ENCODE measurements around the gene RBM39. TPM values are rescaled to one million over a fixed set of nuclear protein-coding genes. Genes with fewer than 3 reads are reported as not detected.

The RBM39 gene
- total RNA-seq, 1 donor from 2014 or later: 370 TPM

GRCh38 chr20:35734374-35734773 is 7.7 kb downstream of the RBM39 start:
- no peak overlapping the region for H3K4me3 ChIP-seq
- DNase-seq (ENCODE audit: extremely low spot score in 2 of 2): no peak
- intact Hi-C loops (cut with DNase I): loop anchor here (10.0 kb wide), 1 partner anchor 150 kb away; no protein-coding TSS in a partner anchor
- H3K9me3 ChIP-seq: no peaks in the 10 kb centered on the region
- peaks cover 100% of the 10 kb centered on the region for H3K4me1 ChIP-seq
- TF ChIP-seq POLR2AphosphoS5 (IDR thresholded peaks at IDR 0.05; ENCODE audit: insufficient read depth in 1 of 2, low read depth in 1 of 2) (no peak), POLR2A (IDR thresholded peaks at IDR 0.05) (no peak), CTCF (IDR thresholded peaks at IDR 0.05) (no peak)
- no peak overlapping the region for H3K27ac ChIP-seq
- peaks cover 4 to 92% of the 10 kb centered on the region in 2 donors for H3K36me3 ChIP-seq
- no peaks in the 10 kb centered on the region for H3K27me3 ChIP-seq

DNA sequence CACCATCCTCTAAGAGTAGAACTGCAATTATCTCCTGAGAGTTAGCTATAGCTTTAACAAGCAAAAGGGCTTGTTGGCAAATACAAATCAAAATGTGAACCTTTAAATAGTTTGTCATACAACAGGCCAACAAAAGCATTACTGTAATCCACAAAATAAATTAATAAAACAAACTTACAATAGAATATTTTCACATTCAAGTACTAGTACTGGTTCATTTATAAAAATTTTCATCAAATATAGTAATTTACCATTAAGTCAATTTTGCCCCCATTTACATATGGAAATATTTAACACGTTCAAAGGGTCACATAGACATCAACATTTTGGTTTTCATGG is 9.4 kb downstream of the RBM39 start:
- Histone ChIP-seq H3K9me3 (no peaks in the 10 kb centered on the region), H3K4me1 (peaks cover 83% of the 10 kb centered on the region), H3K27me3 (no peaks in the 10 kb centered on the region), H3K36me3 (peaks cover 0 to 91% of the 10 kb centered on the region in 2 donors), H3K4me3 (no peak overlapping the region), H3K27ac (no peak overlapping the region)
- intact Hi-C loops (cut with DNase I): loop anchor here (10.0 kb wide), 1 partner anchor 152 kb away; no protein-coding TSS in a partner anchor
- no peak for TF ChIP-seq CTCF (IDR thresholded peaks at IDR 0.05)
- TF ChIP-seq POLR2AphosphoS5 (IDR thresholded peaks at IDR 0.05; ENCODE audit: insufficient read depth in 1 of 2, low read depth in 1 of 2): no peak
- no peak for TF ChIP-seq POLR2A (IDR thresholded peaks at IDR 0.05)
- DNase-seq (ENCODE audit: extremely low spot score in 2 of 2): no peak

- intact Hi-C loops (cut with DNase I): loop anchor here (10.0 kb wide), 1 partner anchor 153 kb away; no protein-coding TSS in a partner anchor
- no peak for DNase-seq (ENCODE audit: extremely low spot score in 2 of 2)
- no peaks in the 10 kb centered on the region for H3K27me3 ChIP-seq
- H3K4me3 ChIP-seq: no peak overlapping the region
- peaks cover 77% of the 10 kb centered on the region for H3K4me1 ChIP-seq
- H3K27ac ChIP-seq: no peak overlapping the region
- TF ChIP-seq POLR2AphosphoS5 (IDR thresholded peaks at IDR 0.05; ENCODE audit: insufficient read depth in 1 of 2, low read depth in 1 of 2): no peak
- no peak for TF ChIP-seq POLR2A (IDR thresholded peaks at IDR 0.05)
- TF ChIP-seq CTCF (IDR thresholded peaks at IDR 0.05): no peak
- peaks cover 0 to 91% of the 10 kb centered on the region in 2 donors for H3K36me3 ChIP-seq
- H3K9me3 ChIP-seq: no peaks in the 10 kb centered on the region
Observed at GRCh38 chr20:35731862-35732643, 10.0 kb downstream of the RBM39 start.

DNA sequence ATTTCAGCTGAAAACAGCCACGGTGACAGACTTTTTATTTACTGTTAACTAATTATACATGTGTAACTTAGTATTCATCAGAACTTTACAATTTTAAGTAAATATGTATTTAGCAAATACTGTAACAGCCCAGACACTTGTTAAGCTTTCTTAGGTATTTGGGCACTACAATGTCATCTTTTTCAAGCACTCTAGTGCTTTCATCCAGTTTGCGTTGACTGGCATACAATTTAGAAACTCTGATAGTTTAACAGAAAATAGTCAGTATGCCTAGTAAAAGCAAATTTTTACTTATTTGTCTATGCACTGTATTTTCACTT is 10.6 kb downstream of the RBM39 start:
- peaks cover 71% of the 10 kb centered on the region for H3K4me1 ChIP-seq
- H3K27me3 ChIP-seq: no peaks in the 10 kb centered on the region
- TF ChIP-seq POLR2AphosphoS5 (IDR thresholded peaks at IDR 0.05; ENCODE audit: insufficient read depth in 1 of 2, low read depth in 1 of 2): no peak
- H3K4me3 ChIP-seq: no peak overlapping the region
- intact Hi-C loops (cut with DNase I): loop anchor here (10.0 kb wide), 1 partner anchor 153 kb away; no protein-coding TSS in a partner anchor
- no peaks in the 10 kb centered on the region for H3K9me3 ChIP-seq
- H3K36me3 ChIP-seq: peaks cover 0 to 91% of the 10 kb centered on the region in 2 donors
- DNase-seq (ENCODE audit: extremely low spot score in 2 of 2): no peak
- H3K27ac ChIP-seq: no peak overlapping the region

DNA sequence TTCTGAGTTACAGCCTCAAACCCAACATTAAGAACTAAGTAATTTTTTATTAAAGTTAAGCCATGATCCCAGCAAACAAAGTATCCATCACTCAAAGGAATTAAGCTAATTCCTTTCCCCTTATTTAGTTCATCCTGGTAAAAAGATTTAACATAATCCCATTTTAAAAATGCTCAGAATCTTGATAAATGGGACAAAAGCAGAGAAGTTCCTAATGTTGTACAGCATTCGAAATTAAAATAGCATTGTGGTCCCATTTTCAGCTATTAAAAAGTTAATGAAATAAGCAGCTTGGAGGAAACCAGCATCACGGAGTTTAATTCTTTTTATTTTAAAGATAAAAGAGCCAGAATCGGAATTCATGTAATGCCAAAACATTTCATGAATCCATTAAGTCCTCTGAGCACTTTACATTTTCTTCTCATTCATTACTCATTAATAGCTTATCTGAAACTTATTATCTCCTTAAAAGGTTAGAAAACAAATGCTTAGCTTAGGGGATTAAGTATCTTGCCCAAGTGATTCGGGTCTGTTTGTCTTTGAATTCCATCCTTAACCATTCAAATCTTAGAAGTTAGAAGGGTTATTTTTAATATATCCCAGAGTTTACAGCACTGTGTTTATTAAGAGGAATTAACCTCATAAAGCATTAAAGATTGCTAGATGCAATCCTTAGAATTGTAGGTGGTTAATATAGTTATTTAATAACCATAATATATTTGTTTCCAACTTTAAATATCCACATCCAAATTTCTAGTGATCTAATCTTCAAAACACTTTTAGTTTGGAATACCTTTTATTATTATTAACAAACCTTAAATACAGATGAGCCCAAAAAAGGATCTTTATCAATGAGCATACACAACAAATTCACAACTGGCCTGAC is 11.2 kb downstream of the RBM39 start:
- H3K4me1 ChIP-seq: peaks cover 65% of the 10 kb centered on the region
- TF ChIP-seq CTCF (IDR thresholded peaks at IDR 0.05) (no peak), POLR2A (IDR thresholded peaks at IDR 0.05) (no peak), POLR2AphosphoS5 (IDR thresholded peaks at IDR 0.05; ENCODE audit: insufficient read depth in 1 of 2, low read depth in 1 of 2) (no peak)
- intact Hi-C loops (cut with DNase I): loop anchor here (10.0 kb wide), 1 partner anchor 154 kb away; no protein-coding TSS in a partner anchor
- DNase-seq (ENCODE audit: extremely low spot score in 2 of 2): no peak
- H3K9me3 ChIP-seq: no peaks in the 10 kb centered on the region
- H3K36me3 ChIP-seq: peaks cover 0 to 91% of the 10 kb centered on the region in 2 donors
- no peak overlapping the region for H3K27ac ChIP-seq
- no peaks in the 10 kb centered on the region for H3K27me3 ChIP-seq
- no peak overlapping the region for H3K4me3 ChIP-seq
